NCI-H82 (cell line): Measurements from ENCODE around the gene SIGLEC7.

ENCODE experiments used
- DNase-seq: peaks from one replicate; lab custom pipeline; 2025; lab: John Stamatoyannopoulos, UW

SIGLEC7 gene

GRCh38 chr19:51142119-51142518 lies at the start of gene SIGLEC7:
SIGLEC7 (plus strand) TSS chr19:51142301; CDS start chr19:51142370, 69 bp downstream.
- no peak for DNase-seq

- DNase-seq: no peak
Measured at GRCh38 chr19:51093101-51093500, 49.0 kb upstream of the SIGLEC7 start.

- DNase-seq: no peak
Measured at GRCh38 chr19:51093510-51094345, 48.4 kb upstream of the SIGLEC7 start.

GRCh38 chr19:51094696-51095279 lies 47.3 kb upstream of the SIGLEC7 start:
- DNase-seq: peak; percentile 36

GRCh38 chr19:51096473-51097165 lies 45.5 kb upstream of the SIGLEC7 start:
- DNase-seq: peak; percentile 13

- peak; percentile 68 for DNase-seq
Measured at GRCh38 chr19:51097166-51097738, 44.8 kb upstream of the SIGLEC7 start.

GRCh38 chr19:51097796-51098195 lies 44.3 kb upstream of the SIGLEC7 start:
- no peak for DNase-seq

- no peak for DNase-seq
Measured at GRCh38 chr19:51098365-51099046, 43.6 kb upstream of the SIGLEC7 start.

- DNase-seq: no peak
Measured at GRCh38 chr19:51099047-51099382, 43.1 kb upstream of the SIGLEC7 start.

GRCh38 chr19:51100601-51101000 lies 41.5 kb upstream of the SIGLEC7 start:
- DNase-seq: no peak

GRCh38 chr19:51101171-51101865 lies 40.8 kb upstream of the SIGLEC7 start:
- no peak for DNase-seq

- DNase-seq: no peak
Measured at GRCh38 chr19:51102991-51103390, 39.1 kb upstream of the SIGLEC7 start.

- no peak for DNase-seq
Measured at GRCh38 chr19:51103926-51104341, 38.2 kb upstream of the SIGLEC7 start.

GRCh38 chr19:51107406-51108065 lies 34.6 kb upstream of the SIGLEC7 start:
- DNase-seq: no peak

- DNase-seq: peak; percentile 99
Measured at GRCh38 chr19:51108066-51108804, 33.9 kb upstream of the SIGLEC7 start, which contains the start of gene CTU1. CTU1 (minus strand) TSS chr19:51108409; CDS start chr19:51104569, 3,840 bp downstream.

GRCh38 chr19:51108805-51109146 lies 33.3 kb upstream of the SIGLEC7 start:
- no peak for DNase-seq

- no peak for DNase-seq
Measured at GRCh38 chr19:51110666-51110971, 31.5 kb upstream of the SIGLEC7 start.

GRCh38 chr19:51111606-51112005 lies 30.5 kb upstream of the SIGLEC7 start:
- DNase-seq: peak; percentile 30

GRCh38 chr19:51114087-51114729 lies 27.9 kb upstream of the SIGLEC7 start:
- DNase-seq: no peak

- no peak for DNase-seq
Measured at GRCh38 chr19:51116736-51117286, 25.3 kb upstream of the SIGLEC7 start.
